ENCODE results near the gene IRX6. TPM values are rescaled to one million over a fixed set of nuclear protein-coding genes. Genes with fewer than 3 reads are reported as not detected.

IRX6 gene
- total RNA-seq: 3.5 TPM
- long read RNA-seq, transcript IRX6-201 (6 exons, 3,128 nt): major isoform, 10 of 26 reads
- long read RNA-seq, partial matches to known transcripts: 5 of 26 reads
- long read RNA-seq, other reads (novel, unspliced or antisense): 11 of 26 reads

DNA sequence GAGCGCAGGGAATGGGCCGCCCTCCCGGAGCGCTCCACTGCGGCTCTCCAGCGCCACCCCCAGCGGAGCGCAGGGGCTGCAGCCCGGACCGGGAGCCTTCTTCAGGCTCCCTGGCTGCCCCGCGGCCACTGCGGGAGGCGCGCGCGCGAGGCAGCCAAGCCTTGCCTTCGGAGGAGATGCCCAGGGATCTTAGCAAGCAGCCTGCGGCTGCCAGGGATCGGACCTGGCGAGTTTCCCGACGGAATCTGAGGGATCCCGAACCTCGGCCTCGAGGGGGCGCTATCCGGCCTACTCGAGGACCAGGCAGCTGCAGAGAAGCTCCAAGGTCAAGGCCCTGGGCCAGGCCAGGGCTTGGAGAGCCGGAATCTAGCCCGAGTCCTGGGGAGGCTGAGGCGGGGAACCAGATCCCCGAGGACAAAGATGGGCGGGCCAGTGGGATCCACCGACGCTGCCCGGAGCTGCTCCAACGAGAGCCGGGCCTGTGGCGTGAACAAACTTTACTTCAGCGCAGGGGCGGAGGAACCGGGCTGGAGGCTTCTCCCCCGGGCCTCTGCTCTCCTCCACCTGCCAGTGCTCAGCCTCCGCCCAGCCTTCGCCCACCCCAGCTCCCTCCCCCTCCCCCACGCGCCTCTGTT, at the start of gene IRX6:
IRX6 (plus strand) TSS at position 567 of the 635 bp plus-strand sequence. CDS start 889 bp downstream, outside the sequence.
- Histone ChIP-seq H3K4me3 (peak within 1 kb of the TSS; percentile 42), H3K27me3 (ENCODE audit: low read depth) (peaks cover 60% of the 10 kb centered on the region)
- DNase-seq: peak; percentile 77

DNA sequence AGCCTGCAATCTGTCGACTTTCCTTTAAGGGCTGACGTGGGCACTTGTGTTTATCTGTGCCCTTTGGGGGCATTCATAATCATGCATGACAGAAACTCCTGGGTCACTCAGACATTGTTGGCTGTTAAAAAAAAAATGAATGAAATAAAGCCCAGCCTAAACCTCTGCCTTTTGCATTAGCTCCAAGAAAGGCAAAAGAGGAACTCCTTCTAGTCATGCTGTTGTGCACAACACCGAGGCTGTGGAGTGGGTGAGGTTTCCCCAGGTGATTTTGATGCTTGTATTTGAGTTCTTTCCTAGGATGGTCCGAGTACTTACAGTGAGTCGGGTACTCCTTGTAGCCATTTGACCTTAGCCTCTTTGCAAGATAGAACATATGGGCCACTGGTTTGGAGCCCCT, 49.6 kb upstream of the IRX6 start:
- intact Hi-C loops (cut with DNase I): no loop called here
- ATAC-seq (no peak), DNase-seq (no peak)
- H3K27ac ChIP-seq: no peak overlapping the region
- H3K9me3 ChIP-seq: no peaks in the 10 kb centered on the region
- no peak overlapping the region for H3K4me3 ChIP-seq
- H3K36me3 ChIP-seq: no peaks in the 10 kb centered on the region
- H3K27me3 ChIP-seq (ENCODE audit: low read depth): no peaks in the 10 kb centered on the region
- no peaks in the 10 kb centered on the region for H3K4me1 ChIP-seq
- TF ChIP-seq, protein P1, sequence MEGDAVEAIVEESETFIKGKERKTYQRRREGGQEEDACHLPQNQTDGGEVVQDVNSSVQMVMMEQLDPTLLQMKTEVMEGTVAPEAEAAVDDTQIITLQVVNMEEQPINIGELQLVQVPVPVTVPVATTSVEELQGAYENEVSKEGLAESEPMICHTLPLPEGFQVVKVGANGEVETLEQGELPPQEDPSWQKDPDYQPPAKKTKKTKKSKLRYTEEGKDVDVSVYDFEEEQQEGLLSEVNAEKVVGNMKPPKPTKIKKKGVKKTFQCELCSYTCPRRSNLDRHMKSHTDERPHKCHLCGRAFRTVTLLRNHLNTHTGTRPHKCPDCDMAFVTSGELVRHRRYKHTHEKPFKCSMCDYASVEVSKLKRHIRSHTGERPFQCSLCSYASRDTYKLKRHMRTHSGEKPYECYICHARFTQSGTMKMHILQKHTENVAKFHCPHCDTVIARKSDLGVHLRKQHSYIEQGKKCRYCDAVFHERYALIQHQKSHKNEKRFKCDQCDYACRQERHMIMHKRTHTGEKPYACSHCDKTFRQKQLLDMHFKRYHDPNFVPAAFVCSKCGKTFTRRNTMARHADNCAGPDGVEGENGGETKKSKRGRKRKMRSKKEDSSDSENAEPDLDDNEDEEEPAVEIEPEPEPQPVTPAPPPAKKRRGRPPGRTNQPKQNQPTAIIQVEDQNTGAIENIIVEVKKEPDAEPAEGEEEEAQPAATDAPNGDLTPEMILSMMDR (IDR thresholded peaks at IDR 0.05): no peak

More for the DNA sequence above, at the start of gene IRX6:
- peak; percentile 71 to 85 for ATAC-seq
- Histone ChIP-seq H3K9me3 (no peaks in the 10 kb centered on the region), H3K27ac (no peak within 1 kb of the TSS), H3K36me3 (no peaks in the 10 kb centered on the region), H3K4me1 (peaks cover 17% of the 10 kb centered on the region)
- TF ChIP-seq, protein P1 (IDR thresholded peaks at IDR 0.05): peak; percentile 40
- intact Hi-C loops (cut with DNase I): no loop called here

DNA sequence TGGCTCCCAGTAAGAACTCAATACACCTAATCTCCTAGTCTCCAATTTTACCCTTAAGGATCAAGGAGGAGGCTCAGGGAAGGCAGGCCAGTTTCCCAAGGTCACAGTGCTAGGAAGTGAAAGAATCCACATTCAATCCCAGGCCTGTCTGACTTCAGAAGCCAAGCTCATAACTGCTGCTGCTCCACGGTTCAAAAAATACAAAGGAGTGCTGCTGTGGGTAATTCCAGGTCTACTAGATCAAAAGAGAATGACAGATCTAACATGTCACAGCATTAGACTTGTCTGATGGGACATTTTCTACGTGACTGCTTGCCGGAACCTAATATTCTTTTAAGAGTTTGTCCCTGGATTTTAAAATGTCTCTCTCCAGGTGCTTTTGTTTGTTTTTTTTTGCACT, 48.8 kb upstream of the IRX6 start:
- Histone ChIP-seq H3K36me3 (no peaks in the 10 kb centered on the region), H3K9me3 (no peaks in the 10 kb centered on the region), H3K4me3 (no peak overlapping the region), H3K27me3 (ENCODE audit: low read depth) (peaks cover 3% of the 10 kb centered on the region), H3K27ac (no peak overlapping the region), H3K4me1 (no peaks in the 10 kb centered on the region)
- ATAC-seq (no peak), DNase-seq (no peak)
- intact Hi-C loops (cut with DNase I): no loop called here
- TF ChIP-seq, protein P1 (IDR thresholded peaks at IDR 0.05): no peak

DNA sequence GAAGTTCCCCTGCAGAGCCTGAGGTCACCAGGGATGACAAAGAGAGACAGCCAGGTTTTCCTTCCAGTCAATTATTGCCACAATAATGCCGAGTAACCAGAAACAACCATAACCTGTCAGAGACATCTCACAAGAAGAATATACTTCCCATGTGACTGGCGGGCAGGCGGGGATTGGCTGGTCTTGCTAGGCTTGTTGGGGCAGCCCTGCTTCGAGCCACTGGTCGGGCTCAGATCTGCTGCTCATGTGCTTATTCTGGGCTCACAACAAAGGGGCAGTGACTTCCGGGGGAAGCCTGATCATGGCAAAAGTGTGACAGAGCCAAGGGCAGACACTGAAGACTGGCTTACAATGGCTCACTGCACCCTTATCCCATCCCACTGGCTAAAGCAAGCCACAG, 48.1 kb upstream of the IRX6 start:
- ATAC-seq (no peak), DNase-seq (no peak)
- Histone ChIP-seq H3K36me3 (no peaks in the 10 kb centered on the region), H3K4me1 (no peaks in the 10 kb centered on the region), H3K27me3 (ENCODE audit: low read depth) (peaks cover 6% of the 10 kb centered on the region), H3K4me3 (no peak overlapping the region), H3K27ac (no peak overlapping the region), H3K9me3 (no peaks in the 10 kb centered on the region)
- TF ChIP-seq, protein P1 (IDR thresholded peaks at IDR 0.05): no peak
- intact Hi-C loops (cut with DNase I): no loop called here

DNA sequence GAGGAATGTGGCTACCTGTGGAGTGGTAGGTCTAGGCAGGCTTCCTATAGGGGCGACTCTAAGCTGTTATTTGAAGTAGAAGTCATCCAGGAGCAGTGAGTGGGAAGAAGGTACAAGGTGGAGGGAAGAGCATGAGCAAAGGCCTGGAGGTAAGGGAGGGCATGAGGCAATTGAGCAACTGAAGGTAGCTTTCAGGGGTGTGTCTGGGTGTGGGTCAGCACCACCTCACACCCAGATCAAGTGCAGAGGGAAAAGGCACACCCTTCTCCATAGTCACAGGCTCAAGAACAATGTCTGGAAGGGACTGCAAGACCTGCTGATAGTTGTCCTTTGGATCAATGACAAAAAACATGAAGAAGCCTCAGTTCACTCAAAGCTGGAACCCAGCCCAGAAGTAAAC, 46.5 kb upstream of the IRX6 start:
- no peaks in the 10 kb centered on the region for H3K36me3 ChIP-seq
- ATAC-seq (no peak), DNase-seq (no peak)

More for the DNA sequence above, 46.5 kb upstream of the IRX6 start:
- Histone ChIP-seq H3K27ac (no peak overlapping the region), H3K4me3 (no peak overlapping the region), H3K4me1 (no peaks in the 10 kb centered on the region), H3K9me3 (no peaks in the 10 kb centered on the region), H3K27me3 (ENCODE audit: low read depth) (peaks cover 6% of the 10 kb centered on the region)
- TF ChIP-seq, protein P1 (IDR thresholded peaks at IDR 0.05): no peak
- intact Hi-C loops (cut with DNase I): no loop called here

All from lower lobe of right lung (tissue), 2 donors.